GM18526 (cell line): ENCODE results near the gene INO80D.

Experiments used
- POLR2A ChIP-seq: IDR thresholded peaks from 3 replicates; pipeline ENCODE4 v1.6.1; 2011; ENCODE audit not compliant: insufficient read length; ENCODE audit errors: extremely low read depth

Gene INO80D

GRCh38 chr2:205964111-205964761 is 121.7 kb downstream of the INO80D start:
- TF ChIP-seq POLR2A = no peak

GRCh38 chr2:205959521-205959920 is 126.5 kb downstream of the INO80D start:
- TF ChIP-seq POLR2A = no peak

- no peak for TF ChIP-seq POLR2A
Observed at GRCh38 chr2:205957452-205958154, 128.4 kb downstream of the INO80D start.

- no peak for TF ChIP-seq POLR2A
Observed at GRCh38 chr2:205954707-205955106, 131.3 kb downstream of the INO80D start.

GRCh38 chr2:205952282-205952681 is 133.7 kb downstream of the INO80D start:
- no peak for TF ChIP-seq POLR2A

- no peak for TF ChIP-seq POLR2A
Observed at GRCh38 chr2:205948883-205949282, 137.1 kb downstream of the INO80D start.

- TF ChIP-seq POLR2A = no peak
Observed at GRCh38 chr2:205948496-205948837, 137.5 kb downstream of the INO80D start.

- TF ChIP-seq POLR2A = no peak
Observed at GRCh38 chr2:205947621-205948495, 138.1 kb downstream of the INO80D start.

GRCh38 chr2:205946226-205946625 is 139.7 kb downstream of the INO80D start:
- TF ChIP-seq POLR2A = no peak
